GM18907 (cell line): ENCODE measurements around the gene ASTN2.

Experiments
- ATAC-seq: cut with Tn5 transposase; IDR thresholded peaks from one replicate; pipeline ENCODE4 v1.9.1; 2021; ENCODE audit warnings: mild to moderate bottlenecking, moderate library complexity; ENCODE audit not compliant: unreplicated experiment

Gene ASTN2

DNA sequence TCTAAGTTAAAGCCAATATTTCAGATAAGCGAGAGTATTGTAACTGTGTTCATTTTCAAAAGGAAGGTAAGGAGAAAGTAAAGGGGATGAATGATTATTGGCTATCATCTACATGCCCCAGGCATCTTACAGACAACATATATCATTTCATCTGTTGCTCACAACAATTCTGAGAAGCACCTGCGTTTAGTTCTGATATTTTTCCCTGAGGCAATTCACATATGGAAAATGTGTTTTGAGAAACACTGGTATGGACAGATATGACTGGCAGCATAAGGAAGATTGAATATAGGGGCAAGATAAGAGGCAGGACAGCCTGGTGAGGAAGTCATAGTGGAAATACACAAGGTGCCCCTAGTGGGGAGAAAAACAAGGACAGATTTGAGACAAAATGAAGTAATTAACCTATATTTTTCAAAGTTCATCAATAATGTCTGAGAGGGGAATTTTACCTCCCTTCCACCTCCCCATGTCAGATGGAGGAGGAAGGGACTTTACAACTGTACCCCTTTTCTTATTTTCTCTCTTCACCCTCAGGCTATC is 815.4 kb downstream of the ASTN2 start:
- ATAC-seq = no peak

DNA sequence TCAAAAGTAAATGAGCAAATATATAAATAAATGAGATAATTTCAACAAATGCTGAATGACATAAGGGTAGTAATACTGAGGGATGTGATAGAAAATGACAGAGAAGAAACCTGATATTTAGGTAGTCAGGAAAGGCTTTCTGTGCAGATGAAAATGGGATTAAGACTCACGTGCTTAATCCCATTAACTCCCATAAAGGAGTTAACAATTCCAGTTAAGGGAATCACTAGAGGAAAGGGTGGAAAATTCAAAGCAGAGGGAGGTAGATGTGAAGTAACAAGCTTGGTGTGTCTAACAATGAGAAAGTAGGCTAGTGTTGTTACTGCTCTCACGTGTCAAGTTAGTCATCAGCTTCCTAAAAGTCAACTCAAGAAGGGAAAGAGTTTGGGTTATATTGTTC is 818.2 kb downstream of the ASTN2 start:
- ATAC-seq = no peak

DNA sequence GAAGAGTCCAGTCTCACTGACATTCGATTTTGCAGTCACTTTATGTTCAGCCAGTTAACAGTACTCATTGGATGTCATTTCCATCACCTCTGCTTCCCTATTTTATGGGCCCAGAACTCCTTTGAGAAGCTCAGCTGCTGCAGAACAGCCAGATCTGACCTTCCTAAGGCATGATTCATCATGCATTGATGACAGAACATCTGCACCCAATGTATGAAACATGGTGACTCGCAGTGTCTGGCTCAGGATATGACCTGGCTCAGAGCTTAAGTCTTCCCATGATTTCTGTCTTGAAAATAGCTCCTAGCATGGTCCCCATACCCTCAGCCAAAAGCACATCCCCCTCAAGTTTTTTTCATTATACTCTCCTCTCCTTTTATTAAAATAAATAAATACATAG is 820.3 kb downstream of the ASTN2 start:
- no peak for ATAC-seq

DNA sequence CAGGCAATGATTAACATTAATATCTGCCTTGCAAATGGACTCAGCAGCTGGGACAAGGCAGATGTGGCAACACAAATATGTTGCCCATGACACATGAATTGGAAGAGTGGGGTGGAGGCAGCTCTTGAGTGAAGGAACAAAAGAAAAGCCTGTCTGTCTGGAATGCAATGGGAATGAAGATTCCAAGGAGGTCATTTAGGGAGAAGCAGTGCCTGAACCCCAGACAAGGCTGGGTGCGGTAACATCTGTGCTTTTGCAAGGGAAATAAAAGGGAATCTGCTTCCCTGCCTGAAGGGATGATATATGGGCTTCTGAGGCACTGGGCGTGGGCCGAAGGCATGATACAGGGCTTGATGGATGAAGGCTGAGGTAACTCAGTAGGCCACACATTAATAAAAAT is 821.9 kb downstream of the ASTN2 start:
- no peak for ATAC-seq

DNA sequence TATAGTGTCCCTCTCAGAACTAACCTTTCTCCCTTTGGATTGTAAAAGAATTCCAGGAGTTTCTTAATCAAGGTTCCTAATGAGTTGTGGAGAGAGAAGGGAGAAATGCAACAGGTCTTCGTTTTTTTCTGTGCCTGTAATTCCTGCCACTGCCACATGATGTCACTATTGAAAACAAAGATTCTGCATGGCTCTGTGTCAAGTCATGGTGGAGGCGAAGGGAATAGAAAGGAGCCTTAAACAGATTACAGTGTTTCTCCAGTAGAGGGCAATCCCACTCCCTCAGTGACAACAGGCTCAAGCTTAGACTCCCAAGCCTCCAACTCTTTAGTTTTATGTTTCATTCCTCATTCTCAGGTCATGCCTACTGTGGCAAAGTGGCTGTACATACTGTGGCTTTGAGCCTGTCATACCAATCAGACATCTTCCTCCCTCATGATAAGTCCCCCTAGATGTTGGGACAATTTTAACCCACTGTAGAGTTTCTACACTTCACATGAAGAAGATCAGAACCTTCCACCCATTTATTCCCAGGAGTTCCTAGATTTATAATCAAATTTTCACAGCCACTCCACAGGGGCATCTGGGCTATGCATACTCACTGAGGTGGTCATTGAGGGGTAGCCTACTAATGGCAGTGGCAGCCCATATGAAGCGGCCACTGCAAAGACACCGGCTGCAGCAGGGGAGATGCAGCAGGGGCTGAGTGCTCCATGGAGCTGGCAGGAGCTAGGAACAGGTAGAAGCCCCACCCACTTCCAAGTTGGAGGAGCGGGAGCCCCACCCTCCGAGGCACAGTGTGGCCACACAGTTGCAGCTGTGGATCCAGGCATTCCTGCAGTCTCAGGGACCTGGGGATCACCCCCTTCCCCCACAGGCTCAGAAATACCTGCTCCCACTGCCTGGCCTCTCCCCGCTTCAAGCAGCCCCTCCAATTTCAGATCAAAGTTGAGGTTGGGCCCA is 825.2 kb downstream of the ASTN2 start:
- no peak for ATAC-seq

DNA sequence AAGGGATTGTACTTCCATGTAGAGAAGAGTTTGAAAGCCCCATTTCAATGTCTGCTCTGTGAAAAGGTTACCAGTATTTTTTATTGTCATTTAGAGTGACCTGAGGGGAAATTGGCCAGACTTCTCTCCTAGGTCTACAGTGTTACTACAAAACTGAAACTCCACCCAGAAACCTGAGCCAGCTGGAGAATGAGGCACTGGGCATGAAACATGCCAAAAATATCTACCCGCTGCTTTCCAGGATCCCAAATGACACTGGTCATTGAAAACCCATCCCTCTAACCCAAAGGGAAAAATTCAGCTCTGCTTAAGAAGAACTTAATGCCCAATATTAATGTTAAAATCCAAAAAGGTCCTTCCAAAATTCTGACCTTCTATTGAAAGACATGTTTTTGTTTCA is 826.9 kb downstream of the ASTN2 start:
- ATAC-seq = no peak

DNA sequence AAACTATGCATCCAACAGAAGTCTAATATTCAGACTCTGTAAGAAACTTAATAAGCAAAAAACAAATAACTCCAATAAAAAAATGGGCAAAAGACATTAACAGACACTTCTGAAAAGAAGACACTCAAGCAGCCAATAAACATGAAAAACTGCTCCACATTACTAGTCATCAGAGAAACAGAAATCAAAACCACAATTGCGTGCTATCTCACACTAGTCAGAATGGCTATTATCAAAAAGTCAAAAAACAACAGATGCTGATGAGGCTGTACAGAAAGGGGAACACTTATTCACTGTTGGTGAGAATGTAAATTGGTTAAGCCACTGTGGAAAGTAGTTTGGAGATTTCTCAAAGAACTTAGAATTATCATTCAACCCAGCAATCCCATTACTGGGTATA is 829.0 kb downstream of the ASTN2 start:
- ATAC-seq = no peak

DNA sequence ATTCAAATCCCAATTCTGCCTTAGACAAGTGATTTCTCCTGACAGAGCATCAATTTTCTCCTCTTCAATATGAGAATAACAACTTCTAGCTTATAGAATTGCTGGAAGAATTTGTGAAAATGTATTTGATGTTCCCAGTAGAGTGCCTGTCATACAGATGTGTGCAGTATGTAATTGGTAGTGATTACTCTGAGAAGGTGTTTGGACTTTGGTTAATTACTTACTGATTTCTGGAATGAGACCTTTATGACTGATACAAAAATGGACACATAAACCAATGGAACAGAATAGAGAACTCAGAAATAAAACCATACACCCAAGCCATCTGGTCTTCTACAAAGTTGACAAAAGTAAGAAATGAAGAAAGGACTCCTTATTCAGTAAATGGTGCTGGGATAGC is 829.7 kb downstream of the ASTN2 start:
- ATAC-seq = no peak

DNA sequence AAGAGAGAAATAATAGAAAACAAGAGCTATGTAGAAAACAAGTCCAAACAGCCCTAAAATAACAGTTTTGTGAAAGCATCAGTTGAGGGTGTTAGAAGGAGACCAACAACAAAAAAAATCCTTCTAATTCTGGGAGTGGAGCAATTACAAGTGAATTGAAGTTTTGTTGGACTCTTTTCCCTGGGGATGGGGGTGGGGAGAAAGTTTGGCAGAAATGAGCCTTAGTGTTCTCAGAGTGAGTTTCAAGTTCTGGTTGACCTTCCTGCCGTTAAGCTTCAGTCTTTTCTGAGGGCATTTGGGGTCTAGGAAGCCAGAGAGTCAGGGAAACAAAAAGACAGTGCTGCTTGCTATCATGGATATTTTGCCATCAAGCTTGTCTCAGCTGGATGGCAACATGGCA is 834.0 kb downstream of the ASTN2 start:
- ATAC-seq = no peak

DNA sequence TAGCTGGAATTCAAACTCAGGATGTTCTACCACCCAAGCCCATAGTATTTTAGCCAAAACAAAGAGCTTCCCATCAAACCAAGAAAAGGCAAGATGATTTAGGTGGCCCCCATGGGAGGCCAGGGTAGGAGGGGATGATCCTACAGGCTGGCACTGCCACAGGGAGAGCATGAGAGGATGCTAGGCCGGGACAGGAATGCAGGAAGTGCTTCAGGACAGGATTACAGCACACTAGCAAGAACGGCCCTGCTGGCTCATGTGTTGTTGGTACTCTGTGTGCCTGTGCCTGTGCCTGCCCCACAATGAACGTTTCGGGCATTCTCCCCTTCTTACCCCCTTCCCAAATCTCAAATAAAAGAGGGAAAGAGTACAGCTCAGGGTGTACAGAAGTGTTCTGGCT is 838.5 kb downstream of the ASTN2 start:
- ATAC-seq = no peak

DNA sequence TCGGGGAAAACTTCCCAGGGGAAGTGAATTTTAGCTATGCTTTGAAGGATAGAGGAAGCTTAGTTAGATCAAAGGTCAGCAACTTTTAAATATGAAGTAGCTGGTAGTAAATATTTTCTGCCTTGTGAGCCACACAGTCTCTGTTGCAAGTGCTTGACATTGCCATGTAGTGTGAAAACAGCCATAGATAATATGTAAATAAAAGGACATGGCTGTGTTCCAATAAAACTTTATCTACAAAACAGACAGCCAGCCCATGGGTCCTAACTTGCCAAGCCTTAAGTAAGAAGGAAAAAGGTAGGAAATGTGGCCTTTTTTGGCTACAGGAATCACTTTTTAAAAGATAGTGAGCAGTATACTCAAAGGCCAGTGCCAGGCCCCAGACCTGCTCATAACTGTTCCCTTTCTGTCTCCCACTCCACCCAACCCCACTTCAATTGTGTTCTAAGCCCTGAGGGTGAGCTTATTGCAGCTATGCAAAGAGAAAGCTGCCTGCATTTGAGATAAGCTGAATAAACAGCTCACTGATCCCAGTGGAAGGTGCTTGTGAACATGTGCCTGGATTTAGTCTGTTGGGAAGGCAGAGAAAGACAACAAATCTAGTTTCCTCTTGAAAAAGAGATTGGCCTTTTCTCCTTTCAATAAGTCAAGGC is 840.7 kb downstream of the ASTN2 start:
- no peak for ATAC-seq

DNA sequence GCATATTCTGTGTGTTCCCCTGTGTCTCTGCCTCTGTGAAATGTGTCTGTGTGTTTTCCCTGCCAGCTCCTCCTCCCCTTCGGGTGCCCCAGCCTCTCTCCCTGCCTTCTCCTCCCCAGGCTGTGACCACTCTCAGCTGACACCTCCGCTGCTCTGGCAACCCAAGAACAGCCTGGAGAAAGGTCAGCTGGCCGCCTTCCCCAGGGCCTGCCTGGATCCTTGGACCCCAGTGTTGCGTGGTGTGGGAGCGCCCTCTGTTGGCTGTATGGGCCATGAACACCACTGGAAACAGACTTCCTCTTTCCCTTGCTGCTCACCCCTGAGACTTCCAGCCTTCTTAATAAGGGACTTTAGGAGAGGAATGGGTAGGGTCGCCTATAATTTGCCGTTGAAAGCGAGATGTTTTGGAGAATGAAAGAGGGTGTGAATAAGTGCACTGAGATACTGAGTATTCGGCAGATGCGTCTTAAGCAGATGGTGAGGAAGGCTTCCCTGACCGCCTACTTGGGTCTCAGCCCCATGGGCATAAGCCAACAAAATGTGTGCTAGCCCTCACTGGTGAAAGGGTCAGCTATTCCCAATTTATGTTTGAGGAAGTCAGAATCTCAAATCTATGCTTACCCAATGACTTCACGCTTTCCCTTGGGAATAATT is 842.6 kb downstream of the ASTN2 start:
- peak; percentile 85 for ATAC-seq

DNA sequence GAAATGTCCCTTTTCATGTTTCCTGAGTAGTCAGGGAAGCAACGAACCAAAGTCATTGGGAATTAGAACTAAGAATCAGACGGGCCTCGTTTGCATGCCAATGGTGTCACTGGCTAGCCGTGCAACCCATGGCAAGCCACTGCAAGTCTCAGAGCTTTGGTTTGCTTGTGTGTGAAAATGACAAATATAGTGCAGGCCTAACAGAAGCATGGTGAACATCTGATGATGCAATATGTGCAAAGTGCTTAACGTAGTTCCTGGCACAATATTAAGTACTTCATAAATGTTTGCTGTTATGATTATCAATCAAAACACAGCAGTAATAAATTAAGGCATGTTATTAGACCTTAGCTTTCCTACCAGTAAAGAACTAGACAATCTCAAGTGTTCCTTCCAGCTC is 845.7 kb downstream of the ASTN2 start:
- no peak for ATAC-seq

DNA sequence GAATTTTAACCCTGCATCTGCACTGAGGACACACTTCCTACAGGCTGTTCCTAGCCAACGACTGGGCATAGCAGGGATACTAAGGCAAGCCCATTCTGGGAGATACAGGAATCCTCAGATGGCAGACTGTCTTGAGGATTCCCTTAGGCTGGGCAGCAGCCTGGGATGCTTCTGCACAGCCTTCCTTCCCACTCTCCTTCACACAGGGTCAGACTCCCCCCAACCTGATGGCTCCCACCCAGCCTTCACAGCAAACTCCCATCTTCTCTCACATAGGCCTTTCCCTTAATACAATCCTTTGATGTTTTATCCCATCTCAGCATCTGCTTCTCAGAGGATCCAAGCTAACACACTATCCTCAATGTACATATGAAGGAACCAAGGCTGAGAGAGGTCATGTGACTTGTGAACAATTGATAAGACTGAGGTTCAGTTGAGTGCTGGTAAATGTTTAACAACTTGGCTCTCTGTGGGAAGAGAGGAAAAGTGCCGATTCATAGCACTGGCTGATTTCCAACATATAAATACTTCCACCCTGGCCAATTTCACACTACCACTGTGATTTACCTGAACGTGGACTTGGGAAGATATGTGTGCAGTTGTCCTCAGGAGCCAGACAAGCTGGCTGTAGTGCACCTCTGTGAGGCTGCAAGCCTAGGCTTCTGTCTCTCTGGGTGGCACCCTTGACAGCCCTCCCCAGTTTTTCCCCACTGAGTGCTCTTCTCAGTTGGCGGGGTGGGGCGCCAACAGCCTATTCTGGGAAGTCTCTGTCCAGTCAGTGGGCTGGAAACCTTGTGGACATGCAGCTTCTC is 848.0 kb downstream of the ASTN2 start:
- no peak for ATAC-seq

DNA sequence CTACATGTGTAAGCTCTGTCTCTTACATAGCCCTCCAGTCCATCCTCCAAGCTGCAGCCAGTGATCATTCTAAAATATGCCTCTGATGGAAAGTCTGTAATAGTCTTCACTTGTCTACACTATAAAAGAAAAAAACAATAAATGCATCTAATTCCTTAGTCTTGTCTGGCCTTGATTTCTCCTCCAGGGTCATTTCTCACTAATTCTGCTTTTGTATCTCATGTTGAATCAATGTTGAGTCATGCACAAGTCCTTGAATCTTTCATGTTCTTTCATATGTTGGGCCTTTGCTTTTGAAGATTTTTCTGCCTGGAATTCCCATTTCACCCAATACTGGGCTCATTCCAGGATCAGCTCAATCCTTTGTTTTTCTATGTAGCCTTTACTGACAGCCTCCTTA is 848.9 kb downstream of the ASTN2 start:
- ATAC-seq = no peak

DNA sequence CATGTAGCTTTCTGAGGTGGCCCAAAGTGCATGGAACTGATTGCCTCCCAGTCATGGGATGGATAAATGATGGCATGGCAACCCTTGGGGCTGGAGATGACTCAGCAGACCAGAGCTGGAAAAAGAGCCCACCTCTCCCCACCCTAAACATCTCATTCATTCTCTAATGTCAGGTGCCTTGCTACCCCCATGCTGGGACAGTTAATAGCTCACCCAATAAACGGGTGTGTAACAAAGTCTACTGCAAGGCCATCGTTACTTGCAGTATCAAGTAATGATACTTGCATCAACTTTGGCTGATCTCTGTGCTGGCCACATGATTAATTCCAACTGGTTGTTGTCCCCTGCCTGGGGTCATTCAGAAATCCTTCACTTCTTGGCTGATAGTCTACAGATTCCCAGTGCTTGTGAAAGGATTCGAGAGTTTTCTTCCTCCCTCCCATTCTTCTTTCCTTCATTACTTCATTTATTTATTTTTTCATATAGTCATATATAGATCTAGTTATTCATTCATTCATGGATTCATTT is 850.5 kb downstream of the ASTN2 start:
- ATAC-seq = no peak

DNA sequence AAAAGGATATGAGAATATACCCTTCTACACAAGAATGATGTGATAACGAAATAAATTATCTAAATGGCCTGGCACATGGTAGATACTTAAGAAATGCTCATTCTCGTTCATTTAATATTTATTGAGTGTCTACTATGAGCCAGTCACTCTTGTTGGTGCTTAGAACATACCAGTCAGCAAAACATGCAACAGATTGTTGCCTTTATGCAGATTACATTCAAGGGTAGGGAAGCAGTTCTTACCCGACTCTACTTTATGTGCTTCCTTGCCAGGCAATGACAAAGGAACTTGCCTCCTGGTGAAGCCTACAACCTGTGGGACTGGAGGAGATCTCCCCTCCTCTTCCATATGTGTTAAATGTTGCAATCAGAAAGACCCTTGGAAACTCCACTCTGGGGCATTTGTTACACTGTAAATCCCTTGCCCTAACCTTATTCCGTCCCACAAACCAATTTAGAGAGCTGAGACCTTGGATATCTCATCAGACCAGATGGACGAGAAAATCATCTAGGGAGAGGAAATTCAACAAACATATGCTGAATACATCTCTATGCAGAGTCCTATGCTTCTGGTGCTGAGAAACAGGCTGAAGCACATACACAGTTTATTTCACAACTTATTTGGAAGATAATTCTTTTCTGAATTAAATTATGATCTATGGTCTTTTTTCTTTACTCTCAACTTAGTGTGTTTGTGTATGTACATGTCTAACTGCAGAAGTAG is 855.9 kb downstream of the ASTN2 start:
- ATAC-seq = no peak

DNA sequence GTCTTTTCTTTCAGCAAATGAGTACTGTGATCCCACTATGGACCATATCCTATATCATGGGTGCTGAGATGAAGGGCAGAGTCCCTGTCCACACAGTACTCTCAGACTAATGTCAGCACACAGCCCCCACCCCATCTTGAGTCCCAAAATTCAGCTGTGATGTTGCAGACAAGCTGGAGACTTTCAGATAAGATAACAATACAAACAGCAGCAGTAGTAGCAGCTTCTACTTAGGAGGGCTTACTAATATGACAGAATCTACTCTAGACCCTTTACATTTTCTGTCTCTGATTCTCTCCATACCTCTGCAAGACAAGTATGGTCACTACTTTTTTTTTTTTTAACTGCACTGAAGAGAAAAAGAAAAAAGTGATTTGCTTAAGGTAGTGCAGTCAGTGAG is 856.8 kb downstream of the ASTN2 start:
- ATAC-seq = no peak

DNA sequence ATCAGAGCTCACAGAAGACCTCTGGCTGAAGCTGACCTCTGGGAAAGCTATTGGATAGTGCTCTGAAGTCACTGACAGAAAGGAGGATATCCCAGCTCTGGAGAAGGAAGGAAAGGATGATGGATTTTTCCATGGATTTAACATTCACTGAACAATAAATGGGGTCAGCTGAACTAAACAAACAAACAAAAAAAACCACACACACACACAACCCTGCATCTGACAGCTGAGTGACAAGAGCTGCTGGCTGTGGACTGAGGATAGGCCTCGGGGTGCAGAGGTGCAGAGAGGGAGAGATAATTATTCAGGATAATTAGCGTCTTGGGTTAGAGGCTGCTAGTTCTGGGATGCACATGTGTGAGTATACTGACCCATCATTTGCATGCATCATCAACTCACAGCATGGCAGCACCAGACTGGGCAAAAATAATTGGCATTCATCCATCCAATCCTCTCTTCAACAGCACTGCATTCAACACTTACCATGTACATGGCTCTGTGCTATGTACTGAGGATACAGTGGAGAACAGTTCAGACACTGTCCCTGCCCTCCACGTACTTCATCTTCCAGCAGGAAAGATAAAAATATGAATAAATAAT is 859.2 kb downstream of the ASTN2 start:
- no peak for ATAC-seq
